ENCODE data around the gene HES1. TPM values are rescaled to one million over a fixed set of nuclear protein-coding genes. Genes with fewer than 3 reads are reported as not detected.

HES1 gene
- polyA plus RNA-seq, 3 donors, result 71.6 to 89.9 (median 77.0) TPM

DNA sequence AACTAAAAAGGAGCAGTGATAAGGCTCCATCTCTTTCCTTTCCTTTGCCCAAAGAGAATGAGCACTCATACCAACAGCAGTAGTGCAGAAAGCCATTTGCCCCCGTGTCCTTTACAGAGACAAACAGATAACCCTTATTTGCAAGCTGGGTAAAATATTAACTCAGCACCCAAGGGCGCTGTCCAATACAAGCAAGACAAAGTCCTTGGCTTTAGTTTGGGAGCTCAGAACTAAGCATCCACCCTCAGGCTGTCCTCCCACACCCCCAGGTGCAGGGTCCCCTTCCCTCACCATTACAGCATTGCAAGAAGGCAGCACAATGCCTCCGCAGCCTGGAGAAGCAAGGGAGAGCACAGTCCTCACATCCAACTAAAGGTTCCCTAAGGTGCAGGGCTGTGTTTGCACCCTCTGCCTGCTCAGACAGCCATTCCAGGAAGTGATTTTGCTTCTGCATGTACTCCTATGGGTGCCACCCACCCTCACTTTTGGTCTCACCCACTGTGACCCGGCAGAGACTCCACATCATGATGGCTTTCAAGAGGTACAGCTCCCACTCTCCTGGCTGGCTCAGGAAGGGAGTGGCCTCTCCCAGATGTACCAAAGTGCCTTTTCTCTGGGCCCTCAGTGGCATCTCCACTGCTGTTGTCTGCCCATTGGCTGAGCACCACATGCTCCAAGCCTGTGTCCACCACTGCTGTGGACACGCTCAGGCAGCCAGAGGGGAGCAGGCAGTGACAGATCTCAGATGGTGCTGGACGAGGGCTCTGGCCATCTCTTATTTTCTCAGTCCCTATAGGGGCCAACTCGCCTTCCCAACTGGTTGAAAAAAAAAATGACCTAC, 34.1 kb upstream of the HES1 start:
- DNase-seq (ENCODE audit: low read depth in 3 of 3, low spot score in 2 of 3), result no peak

- DNase-seq (ENCODE audit: low read depth in 3 of 3, low spot score in 2 of 3), result no peak
Measured at GRCh38 chr3:194102436-194102835, 33.5 kb upstream of the HES1 start.

GRCh38 chr3:194103505-194103904, 32.4 kb upstream of the HES1 start:
- DNase-seq (ENCODE audit: low read depth in 3 of 3, low spot score in 2 of 3), result no peak

DNA sequence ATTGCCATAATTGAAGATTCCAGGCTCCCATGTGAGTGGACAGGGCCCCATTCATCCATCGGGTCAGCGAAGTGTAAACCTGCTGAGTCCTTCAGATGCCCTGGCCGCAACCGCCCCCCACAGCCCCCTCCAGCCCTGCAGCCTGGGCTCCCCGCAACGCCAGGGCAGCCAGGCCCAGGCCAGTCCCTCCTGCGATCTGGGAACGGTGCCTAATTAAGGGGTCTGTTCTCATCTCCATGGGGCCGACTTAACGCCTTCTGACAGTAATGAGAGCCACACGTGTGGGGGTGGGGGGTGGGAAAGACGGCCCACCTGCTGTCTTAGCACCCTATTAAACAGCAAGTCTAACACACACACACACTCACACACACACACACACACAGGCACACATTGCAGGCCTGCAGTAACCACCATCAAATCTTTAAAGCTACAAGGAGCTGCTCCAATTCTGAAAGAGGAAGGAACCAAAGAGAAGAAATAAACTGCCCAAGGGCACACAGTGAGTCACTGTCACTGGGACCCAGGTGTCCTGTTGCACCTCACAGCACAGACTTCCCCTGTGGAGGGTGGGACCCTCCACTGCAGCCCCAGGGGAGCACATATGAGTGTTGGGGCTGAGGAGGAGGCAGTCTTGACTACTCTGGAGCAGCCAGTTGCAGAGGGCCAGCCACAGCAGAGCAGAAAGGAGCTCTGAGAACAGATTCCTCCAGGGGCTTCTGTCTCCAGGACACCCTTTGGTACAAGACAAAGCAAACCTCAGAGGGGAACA, 31.8 kb upstream of the HES1 start:
- DNase-seq (ENCODE audit: low read depth in 3 of 3, low spot score in 2 of 3), result no peak

DNA sequence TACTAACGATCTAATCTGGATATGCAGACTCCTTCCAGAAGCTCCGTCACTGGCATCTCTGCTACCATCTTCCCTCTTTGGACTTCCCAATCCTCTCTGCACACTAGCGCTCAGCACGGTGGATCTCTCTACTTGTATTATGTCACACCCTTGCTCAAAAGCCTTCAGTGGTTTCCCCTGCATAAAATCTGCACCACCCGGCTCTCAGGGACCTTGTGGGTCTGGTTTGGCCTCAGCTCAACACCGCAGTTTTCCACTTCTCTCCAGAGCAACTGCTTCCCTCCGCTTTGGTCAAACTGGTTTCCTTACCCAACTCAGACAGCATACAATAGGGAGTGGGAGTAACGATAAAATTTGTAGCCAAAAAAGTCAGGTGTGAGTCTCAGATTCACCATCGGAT, 30.7 kb upstream of the HES1 start:
- DNase-seq (ENCODE audit: low read depth in 3 of 3, low spot score in 2 of 3), result no peak

DNA sequence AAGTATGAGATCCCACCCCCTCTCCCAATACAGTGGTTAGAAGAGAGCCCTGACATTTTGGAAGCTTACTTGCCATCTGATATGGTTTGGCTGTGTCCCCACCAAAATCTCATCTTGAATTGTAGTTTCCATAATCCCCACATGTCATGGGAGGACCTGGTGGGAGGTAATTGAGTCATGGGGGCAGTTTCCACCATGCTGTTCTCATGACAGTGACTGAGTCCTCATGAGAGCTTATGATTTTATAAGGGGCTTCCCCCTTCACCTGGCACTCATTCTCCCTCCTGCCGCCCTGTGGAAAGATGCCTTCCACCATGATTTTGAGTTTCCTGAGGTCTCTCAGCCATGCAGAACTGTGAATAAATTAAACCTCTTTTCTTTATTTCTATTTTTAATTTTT, 28.8 kb upstream of the HES1 start:
- no peak for DNase-seq (ENCODE audit: low read depth in 3 of 3, low spot score in 2 of 3)

GRCh38 chr3:194109192-194109863, 26.6 kb upstream of the HES1 start:
- DNase-seq (ENCODE audit: low read depth in 3 of 3, low spot score in 2 of 3), result no peak

GRCh38 chr3:194110483-194110882, 25.5 kb upstream of the HES1 start:
- no peak for DNase-seq (ENCODE audit: low read depth in 3 of 3, low spot score in 2 of 3)

DNA sequence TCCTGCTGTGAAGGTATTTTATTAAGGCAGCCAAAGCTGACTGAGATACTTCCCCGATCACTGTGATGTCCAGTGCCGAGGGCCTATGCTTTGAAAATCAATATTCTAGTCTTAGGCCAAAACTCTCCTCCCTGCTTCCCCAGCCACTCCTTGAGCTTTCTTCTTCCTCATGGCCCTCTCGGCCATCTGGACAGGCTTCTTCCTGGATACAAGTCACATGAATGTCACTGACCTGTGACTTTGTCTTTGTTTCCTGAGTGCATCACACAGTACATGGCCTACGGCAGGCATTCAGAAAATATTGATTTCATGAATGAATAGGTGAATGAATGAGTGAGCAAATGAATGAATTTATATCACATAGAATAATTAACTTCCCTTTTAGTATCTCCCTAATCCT, 24.6 kb upstream of the HES1 start:
- DNase-seq (ENCODE audit: low read depth in 3 of 3, low spot score in 2 of 3), result no peak

DNA sequence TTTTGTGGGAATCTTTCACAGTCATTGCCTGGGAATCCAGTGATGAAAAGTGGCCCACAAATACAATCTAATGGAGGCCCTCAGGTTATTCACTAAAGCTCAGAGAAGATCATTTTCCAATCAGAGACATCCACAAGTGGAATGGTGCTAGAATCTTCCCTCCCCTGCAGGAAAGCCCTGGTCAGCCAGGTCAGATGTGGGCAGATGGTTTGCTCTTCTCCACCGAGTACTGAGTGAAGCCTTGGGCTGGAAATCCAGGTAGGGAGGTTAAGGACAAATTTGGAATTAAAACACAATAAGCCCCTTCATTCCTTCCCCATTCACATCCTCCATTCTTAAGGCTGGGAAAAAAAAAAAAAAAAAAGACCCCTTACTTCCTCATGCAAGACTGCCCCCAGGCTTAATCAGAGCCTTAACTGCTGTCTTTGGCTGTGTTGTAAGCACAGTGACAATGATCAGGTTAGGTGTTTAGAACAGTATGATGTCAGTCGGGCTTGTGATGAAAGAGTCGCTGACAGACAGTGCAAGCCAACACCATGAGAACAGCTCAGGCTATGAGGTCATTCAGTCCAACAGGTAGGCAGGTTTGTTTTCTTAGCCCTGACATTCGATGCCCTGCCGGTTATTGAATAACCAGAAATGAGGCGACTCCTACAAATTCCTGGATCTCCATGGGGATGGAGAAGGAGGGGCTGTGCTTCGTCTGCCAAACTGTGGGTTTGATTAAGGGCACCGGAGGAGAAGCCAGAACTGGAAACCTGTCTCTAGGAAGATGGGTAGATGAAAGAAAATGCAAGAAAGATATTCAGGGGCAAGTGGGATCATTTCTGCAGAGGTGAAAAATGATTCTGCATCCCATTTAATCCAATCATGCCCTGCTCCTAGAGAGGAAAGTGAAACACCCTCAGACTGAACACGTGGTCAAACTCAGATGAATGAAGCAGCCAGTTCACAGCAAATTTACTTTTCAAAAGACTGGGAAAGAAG, 23.5 kb upstream of the HES1 start:
- peak; percentile 80 to 92 (median 81) for DNase-seq (ENCODE audit: low read depth in 3 of 3, low spot score in 2 of 3)

DNA sequence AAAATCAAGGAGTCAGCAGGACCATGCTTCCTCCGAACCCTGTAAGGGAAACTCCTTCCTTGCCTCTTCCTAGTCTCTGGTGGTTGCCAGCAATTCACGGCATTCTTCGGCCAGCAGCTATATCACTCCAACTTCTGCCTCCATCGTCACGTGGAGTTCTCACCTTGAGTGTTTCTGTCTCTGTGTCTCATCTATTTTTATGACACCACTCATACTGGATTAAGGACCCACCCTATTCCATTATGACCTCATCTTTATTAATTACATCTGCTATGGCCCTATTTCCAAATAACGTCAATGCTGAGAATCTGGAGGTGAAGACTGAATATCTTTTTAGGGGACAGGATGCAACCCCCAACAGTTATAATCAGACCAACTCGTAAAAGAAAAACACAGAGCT, 21.8 kb upstream of the HES1 start:
- DNase-seq (ENCODE audit: low read depth in 3 of 3, low spot score in 2 of 3), result no peak

DNA sequence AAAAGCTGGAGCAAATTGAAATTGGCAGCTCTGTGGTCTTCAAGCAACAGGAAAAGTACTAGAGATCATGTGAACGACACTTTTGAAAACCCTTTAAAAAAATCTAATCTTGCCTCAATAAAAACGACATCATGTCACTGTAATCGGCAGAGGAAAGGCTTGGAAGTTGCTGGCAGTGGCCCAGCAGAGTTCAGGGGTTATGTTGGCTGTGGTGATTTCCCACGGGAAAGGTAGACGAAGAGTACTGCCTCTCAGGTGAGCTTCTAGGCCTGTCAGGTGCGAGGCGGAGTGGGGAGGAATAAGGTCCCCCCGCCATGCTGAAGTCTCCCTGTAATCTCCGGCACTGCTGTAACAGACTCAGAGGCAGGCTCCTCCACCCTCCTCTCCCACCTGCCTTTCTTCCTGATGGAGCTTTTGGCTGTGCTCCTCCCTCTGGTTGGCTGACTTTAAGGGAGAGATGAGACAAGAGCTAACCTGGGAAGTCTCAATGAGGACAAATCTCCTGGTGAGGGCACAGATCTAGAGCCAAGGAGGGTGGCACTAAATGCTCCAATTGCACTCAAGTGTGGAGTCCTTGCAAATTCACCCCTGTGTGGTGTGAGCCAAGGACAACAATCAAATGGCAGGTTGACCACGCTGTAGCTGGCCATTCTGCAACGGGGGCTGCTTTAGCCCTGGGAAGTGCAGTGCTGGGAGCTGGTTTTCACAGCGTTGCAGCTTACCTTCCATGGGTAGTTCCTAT, 18.7 kb upstream of the HES1 start:
- DNase-seq (ENCODE audit: low read depth in 3 of 3, low spot score in 2 of 3), result no peak

- DNase-seq (ENCODE audit: low read depth in 3 of 3, low spot score in 2 of 3), result no peak
Measured at GRCh38 chr3:194118920-194119319, 17.0 kb upstream of the HES1 start.

- DNase-seq (ENCODE audit: low read depth in 3 of 3, low spot score in 2 of 3), result no peak
Measured at GRCh38 chr3:194119831-194120590, 15.9 kb upstream of the HES1 start.

GRCh38 chr3:194120789-194121770, 14.9 kb upstream of the HES1 start:
- DNase-seq (ENCODE audit: low read depth in 3 of 3, low spot score in 2 of 3), result no peak

- DNase-seq (ENCODE audit: low read depth in 3 of 3, low spot score in 2 of 3), result no peak
Measured at GRCh38 chr3:194121891-194122631, 13.9 kb upstream of the HES1 start.

- DNase-seq (ENCODE audit: low read depth in 3 of 3, low spot score in 2 of 3), result no peak
Measured at GRCh38 chr3:194123726-194124125, 12.2 kb upstream of the HES1 start.
